ENCODE measurements around the gene MYADM.
"Not testable (repeated sequence)": the region's sequence is repeated elsewhere in the genome, so short reads cannot be mapped to it uniquely, and the experiment has no call there.

MYADM gene

GRCh38 chr19:53828531-53828930, 39.2 kb upstream of the MYADM start:
- no peak for DNase-seq (ENCODE audit: low spot score)
- in situ Hi-C loops (cut with MboI; ENCODE audit: low pct_unique_long_range_greater_than_20kb, low sequenced_read_pairs, unreplicated experiment) = no loop called here
- TF ChIP-seq CTCF (IDR thresholded peaks at IDR 0.05; ENCODE audit: extremely low read depth, insufficient read depth, missing control alignments) = no peak

DNA sequence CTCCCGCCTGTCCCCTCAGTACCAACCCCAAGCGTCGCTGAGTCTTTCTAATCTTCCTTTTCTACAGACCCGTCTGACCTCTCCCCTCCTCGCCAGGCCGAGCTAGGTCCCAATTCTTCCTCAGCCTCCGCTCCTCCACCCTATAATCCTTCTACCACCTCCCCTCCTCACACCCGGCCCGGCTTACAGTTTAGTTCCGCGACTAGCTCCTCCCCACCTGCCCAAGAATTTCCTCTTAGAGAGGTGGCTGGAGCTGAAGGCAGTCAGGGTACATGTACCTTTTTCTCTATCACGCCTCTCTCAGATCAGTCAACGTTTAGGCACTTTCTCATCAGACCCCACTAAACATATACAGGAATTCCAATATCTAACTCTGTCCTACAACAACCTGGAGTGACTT, 34.8 kb upstream of the MYADM start:
- in situ Hi-C loops (cut with MboI; ENCODE audit: low pct_unique_long_range_greater_than_20kb, low sequenced_read_pairs, unreplicated experiment) = not testable (repeated sequence)

GRCh38 chr19:53838446-53838845, 29.2 kb upstream of the MYADM start:
- in situ Hi-C loops (cut with MboI; ENCODE audit: low pct_unique_long_range_greater_than_20kb, low sequenced_read_pairs, unreplicated experiment); DNase-seq (ENCODE audit: low spot score): not testable (repeated sequence)

More for the DNA sequence above, 34.8 kb upstream of the MYADM start:
- DNase-seq (ENCODE audit: low spot score) = not testable (repeated sequence)

GRCh38 chr19:53840241-53840640, 27.4 kb upstream of the MYADM start:
- DNase-seq (ENCODE audit: low spot score) = not testable (repeated sequence)
- in situ Hi-C loops (cut with MboI; ENCODE audit: low pct_unique_long_range_greater_than_20kb, low sequenced_read_pairs, unreplicated experiment) = loop anchor here (5.0 kb wide), 1 partner anchor 182 kb away; no protein-coding TSS in a partner anchor

- in situ Hi-C loops (cut with MboI; ENCODE audit: low pct_unique_long_range_greater_than_20kb, low sequenced_read_pairs, unreplicated experiment) = loop anchor here (5.0 kb wide), 1 partner anchor 181 kb away; no protein-coding TSS in a partner anchor
- DNase-seq (ENCODE audit: low spot score) = not testable (repeated sequence)
These were observed 26.8 kb upstream of the MYADM start for GRCh38 chr19:53840914-53841313.

GRCh38 chr19:53844849-53845246, 22.8 kb upstream of the MYADM start:
- in situ Hi-C loops (cut with MboI; ENCODE audit: low pct_unique_long_range_greater_than_20kb, low sequenced_read_pairs, unreplicated experiment) = loop anchor here (5.0 kb wide), 1 partner anchor 177 kb away; no protein-coding TSS in a partner anchor
- TF ChIP-seq CTCF (IDR thresholded peaks at IDR 0.05; ENCODE audit: extremely low read depth, insufficient read depth, missing control alignments) = no peak
- no peak for DNase-seq (ENCODE audit: low spot score)

DNA sequence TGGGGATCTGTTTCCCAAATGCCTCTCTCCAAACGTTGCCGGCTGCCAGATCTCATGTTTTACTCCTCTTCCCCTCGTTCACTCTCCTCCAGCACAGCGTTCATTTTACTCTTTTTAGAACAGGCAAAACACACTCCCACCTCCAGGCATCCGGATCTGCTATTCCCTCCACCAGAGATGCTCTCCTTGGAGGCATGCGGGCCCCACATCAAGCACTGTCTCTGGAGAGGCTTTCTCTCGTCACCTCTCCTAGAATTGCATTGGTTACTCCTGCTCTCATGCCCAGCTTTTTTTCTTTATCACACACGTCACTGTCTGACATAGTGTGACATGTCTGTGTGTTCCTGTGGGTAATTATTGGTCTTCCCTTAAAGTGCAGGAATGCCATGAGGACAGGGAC, 20.1 kb upstream of the MYADM start:
- no peak for TF ChIP-seq CTCF (IDR thresholded peaks at IDR 0.05; ENCODE audit: extremely low read depth, insufficient read depth, missing control alignments)
- in situ Hi-C loops (cut with MboI; ENCODE audit: low pct_unique_long_range_greater_than_20kb, low sequenced_read_pairs, unreplicated experiment) = no loop called here

DNA sequence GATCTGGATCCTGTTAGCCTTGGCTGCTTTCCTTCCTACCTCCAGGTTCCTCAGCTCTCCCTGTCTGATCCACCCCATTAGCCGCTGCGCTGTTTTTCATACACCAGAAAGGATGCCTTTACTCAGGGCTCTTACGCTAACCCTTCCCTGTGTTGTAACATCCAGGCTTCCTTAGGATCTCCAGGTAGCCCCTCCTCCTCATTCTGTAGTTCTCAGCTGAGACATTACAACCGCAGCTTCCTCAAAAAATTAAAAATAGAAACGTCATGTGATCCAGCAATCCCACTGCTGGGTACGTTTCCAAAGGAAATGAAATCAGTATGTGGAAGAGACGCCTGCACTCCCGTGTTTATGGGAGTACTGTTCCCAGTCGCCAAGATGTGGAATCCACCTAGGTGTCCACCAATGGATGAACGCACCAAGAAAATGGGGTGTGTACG, 18.4 kb upstream of the MYADM start:
- DNase-seq (ENCODE audit: low spot score) = no peak
- TF ChIP-seq CTCF (IDR thresholded peaks at IDR 0.05; ENCODE audit: extremely low read depth, insufficient read depth, missing control alignments) = no peak
- in situ Hi-C loops (cut with MboI; ENCODE audit: low pct_unique_long_range_greater_than_20kb, low sequenced_read_pairs, unreplicated experiment) = no loop called here

More for the DNA sequence above, 20.1 kb upstream of the MYADM start:
- no peak for DNase-seq (ENCODE audit: low spot score)

GRCh38 chr19:53853707-53854106, 14.0 kb upstream of the MYADM start:
- in situ Hi-C loops (cut with MboI; ENCODE audit: low pct_unique_long_range_greater_than_20kb, low sequenced_read_pairs, unreplicated experiment) = no loop called here
- no peak for TF ChIP-seq CTCF (IDR thresholded peaks at IDR 0.05; ENCODE audit: extremely low read depth, insufficient read depth, missing control alignments)
- DNase-seq (ENCODE audit: low spot score) = no peak

All from GM13977 (cell line).